Panc1 (cell line): Measurements from ENCODE around the gene ADK. TPM values are rescaled to one million over a fixed set of nuclear protein-coding genes. Genes with fewer than 3 reads are reported as not detected.

Source experiments
- ATAC-seq: fragments of 200-7000 bp; cut with Tn5 transposase; 2 replicates; pipeline ENCODE4 v1.9.1; 2020; ENCODE audit warnings: mild to moderate bottlenecking, moderate library complexity
- BruUV-seq: library from RNA; stranded (reverse); fragments of 400-500 nt; replicated peaks from 2 replicates; lab custom pipeline; 2021; lab: Mats Ljungman, UMichigan
- CTCF ChIA-PET: fragments of 300-600 bp; sonication (Branson Sonifier 250); formaldehyde crosslinking; loops from one replicate; lab custom pipeline; 2022; ENCODE audit warnings: antibody characterized with exemption; lab: Charles Lee
- POLR2A ChIA-PET: fragments of 300-600 bp; sonication (Branson Sonifier 250); formaldehyde crosslinking; loops from one replicate; lab custom pipeline; 2022; ENCODE audit warnings: antibody characterized with exemption; lab: Charles Lee
- DNase-seq: peaks from one replicate; pipeline ENCODE4 v3.0.0-alpha.2; 2010; ENCODE audit warnings: low read depth, low spot score
- H3K27ac ChIP-seq: 2 replicates; pipeline ENCODE4 v1.5.1; 2011; ENCODE audit warnings: mild to moderate bottlenecking, low read length, inconsistent platforms
- H3K27me3 ChIP-seq: fragments of 200-500 bp; sonication (Bioruptor generic); 2 replicates; pipeline ENCODE4 v1.6.0; 2014; ENCODE audit warnings: low read length, inconsistent platforms; ENCODE audit not compliant: control insufficient read depth, insufficient read depth
- H3K36me3 ChIP-seq: fragments of 200-500 bp; sonication (Bioruptor generic); 2 replicates; pipeline ENCODE4 v1.5.1; 2014; ENCODE audit warnings: inconsistent platforms, mild to moderate bottlenecking, low read length, moderate library complexity; ENCODE audit not compliant: control insufficient read depth, insufficient read depth
- H3K4me1 ChIP-seq: 2 replicates; pipeline ENCODE4 v1.5.1; 2011; ENCODE audit warnings: inconsistent platforms, mild to moderate bottlenecking, low read length, moderate library complexity; ENCODE audit not compliant: control insufficient read depth, insufficient read depth
- H3K4me3 ChIP-seq, 2 experiments: 2 replicates each; pipeline ENCODE4 v1.5.1; 2011 to 2012; ENCODE audit warnings: low read depth in 2 of 2, low read length in 2 of 2, mild to moderate bottlenecking in 2 of 2, inconsistent platforms in 1 of 2, moderate library complexity in 1 of 2
- H3K9me3 ChIP-seq: fragments of 200-500 bp; sonication (Bioruptor generic); 2 replicates; pipeline ENCODE4 v1.5.1; 2014; ENCODE audit warnings: low read depth, mild to moderate bottlenecking, inconsistent platforms, low read length, moderate library complexity; ENCODE audit not compliant: control insufficient read depth, insufficient read depth
- CTCF ChIP-seq: fragments of 450-650 bp; IDR thresholded peaks from 2 replicates; pipeline ENCODE4 v1.5.1; 2017; ENCODE audit warnings: mild to moderate bottlenecking
- POLR2AphosphoS5 ChIP-seq: IDR thresholded peaks from 2 replicates; pipeline ENCODE4 v1.6.1; 2012; ENCODE audit warnings: mild to moderate bottlenecking, low read depth, low read length, moderate library complexity
- SIN3A ChIP-seq: IDR thresholded peaks from 2 replicates; pipeline ENCODE4 v1.6.1; 2012; ENCODE audit warnings: low read depth, mild to moderate bottlenecking, low read length, moderate library complexity, borderline replicate concordance; ENCODE audit not compliant: insufficient read depth
- TCF7L2 ChIP-seq: IDR thresholded peaks from 2 replicates; pipeline ENCODE4 v1.6.1; 2011; ENCODE audit warnings: mild to moderate bottlenecking, low read depth, low read length, inconsistent platforms
- in situ Hi-C: cut with HindIII; loops from 2 replicates; pipeline ENCODE4 v1.10.0; 2016; ENCODE audit warnings: low sequenced_read_pairs, low pct_unique_long_range_greater_than_20kb
- intact Hi-C: fragments of 100-400 bp; cut with micrococcal nuclease; formaldehyde crosslinking; loops from one replicate; pipeline ENCODE4 v1.10.0; 2022; ENCODE audit not compliant: unreplicated experiment
- total RNA-seq: library from RNA; stranded (reverse); gene quantifications from one replicate; pipeline ENCODE4 v1.2.1, GENCODE V29; 2021; ENCODE audit not compliant: unreplicated experiment
- TF ChIP-seq, protein P1 (sequence below), 2 experiments: IDR thresholded peaks; 2 replicates each; pipeline ENCODE4 v1.6.1; 2011 to 2012; ENCODE audit warnings: low read depth in 2 of 2, control low read depth in 1 of 2, low read length in 1 of 2, mild to moderate bottlenecking in 1 of 2, moderate library complexity in 1 of 2; ENCODE audit not compliant: insufficient read depth in 1 of 2

ADK gene
- total RNA-seq, 1 experiment from 2014 or later, result 64.5 TPM

- POLR2A ChIA-PET, result no interaction called here
- H3K4me3 ChIP-seq, result no peak overlapping the region
- no peak for TF ChIP-seq TCF7L2
- TF ChIP-seq, protein P1, sequence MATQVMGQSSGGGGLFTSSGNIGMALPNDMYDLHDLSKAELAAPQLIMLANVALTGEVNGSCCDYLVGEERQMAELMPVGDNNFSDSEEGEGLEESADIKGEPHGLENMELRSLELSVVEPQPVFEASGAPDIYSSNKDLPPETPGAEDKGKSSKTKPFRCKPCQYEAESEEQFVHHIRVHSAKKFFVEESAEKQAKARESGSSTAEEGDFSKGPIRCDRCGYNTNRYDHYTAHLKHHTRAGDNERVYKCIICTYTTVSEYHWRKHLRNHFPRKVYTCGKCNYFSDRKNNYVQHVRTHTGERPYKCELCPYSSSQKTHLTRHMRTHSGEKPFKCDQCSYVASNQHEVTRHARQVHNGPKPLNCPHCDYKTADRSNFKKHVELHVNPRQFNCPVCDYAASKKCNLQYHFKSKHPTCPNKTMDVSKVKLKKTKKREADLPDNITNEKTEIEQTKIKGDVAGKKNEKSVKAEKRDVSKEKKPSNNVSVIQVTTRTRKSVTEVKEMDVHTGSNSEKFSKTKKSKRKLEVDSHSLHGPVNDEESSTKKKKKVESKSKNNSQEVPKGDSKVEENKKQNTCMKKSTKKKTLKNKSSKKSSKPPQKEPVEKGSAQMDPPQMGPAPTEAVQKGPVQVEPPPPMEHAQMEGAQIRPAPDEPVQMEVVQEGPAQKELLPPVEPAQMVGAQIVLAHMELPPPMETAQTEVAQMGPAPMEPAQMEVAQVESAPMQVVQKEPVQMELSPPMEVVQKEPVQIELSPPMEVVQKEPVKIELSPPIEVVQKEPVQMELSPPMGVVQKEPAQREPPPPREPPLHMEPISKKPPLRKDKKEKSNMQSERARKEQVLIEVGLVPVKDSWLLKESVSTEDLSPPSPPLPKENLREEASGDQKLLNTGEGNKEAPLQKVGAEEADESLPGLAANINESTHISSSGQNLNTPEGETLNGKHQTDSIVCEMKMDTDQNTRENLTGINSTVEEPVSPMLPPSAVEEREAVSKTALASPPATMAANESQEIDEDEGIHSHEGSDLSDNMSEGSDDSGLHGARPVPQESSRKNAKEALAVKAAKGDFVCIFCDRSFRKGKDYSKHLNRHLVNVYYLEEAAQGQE (IDR thresholded peaks at IDR 0.05; ENCODE audit: insufficient read depth in 1 of 2, low read depth in 2 of 2, low read length in 1 of 2), result no peak
- no peak for TF ChIP-seq POLR2AphosphoS5
- TF ChIP-seq CTCF, result no peak
- no peak for TF ChIP-seq SIN3A
- no peak overlapping the region for H3K27ac ChIP-seq
- DNase-seq, result no peak
- H3K27me3 ChIP-seq, result no peaks in the 10 kb centered on the region
- CTCF ChIA-PET, result no interaction called here
- ATAC-seq, result no peak
- intact Hi-C loops (no loop called here), in situ Hi-C loops (no loop called here)
- H3K36me3 ChIP-seq, result no peaks in the 10 kb centered on the region
- BruUV-seq, result no TSS peak
- peaks cover 14% of the 10 kb centered on the region; the same call in 1 of the 2 replicates for H3K4me1 ChIP-seq
- no peaks in the 10 kb centered on the region for H3K9me3 ChIP-seq
These were observed 76.8 kb downstream of the ADK start for GRCh38 chr10:74227697-74228424.

- H3K9me3 ChIP-seq, result no peaks in the 10 kb centered on the region
- in situ Hi-C loops, result no loop called here
- H3K4me3 ChIP-seq, result no peak overlapping the region
- no peaks in the 10 kb centered on the region for H3K4me1 ChIP-seq
- no peak overlapping the region for H3K27ac ChIP-seq
- TF ChIP-seq POLR2AphosphoS5 (no peak), SIN3A (no peak), TCF7L2 (no peak), CTCF (no peak)
- TF ChIP-seq, protein P1 (IDR thresholded peaks at IDR 0.05; ENCODE audit: insufficient read depth in 1 of 2, low read depth in 2 of 2, low read length in 1 of 2), result no peak
- POLR2A ChIA-PET, result no interaction called here
- H3K36me3 ChIP-seq, result no peaks in the 10 kb centered on the region
- no TSS peak for BruUV-seq
- ATAC-seq (no peak; the same call in 1 of the 2 replicates), DNase-seq (no peak)
- no peaks in the 10 kb centered on the region for H3K27me3 ChIP-seq
- CTCF ChIA-PET, result no interaction called here
- intact Hi-C loops, result loop anchor here (5.0 kb wide), 1 partner anchor 104 kb away; no protein-coding TSS in a partner anchor
These were observed 80.4 kb downstream of the ADK start for GRCh38 chr10:74231375-74231774.
